Measurements from ENCODE around the gene TNS4. TPM values are rescaled to one million over a fixed set of nuclear protein-coding genes. Genes with fewer than 3 reads are reported as not detected.

Gene TNS4
- total and polyA plus RNA-seq, 8 donors = 0.16 to 0.24 TPM; not detected in 6

DNA sequence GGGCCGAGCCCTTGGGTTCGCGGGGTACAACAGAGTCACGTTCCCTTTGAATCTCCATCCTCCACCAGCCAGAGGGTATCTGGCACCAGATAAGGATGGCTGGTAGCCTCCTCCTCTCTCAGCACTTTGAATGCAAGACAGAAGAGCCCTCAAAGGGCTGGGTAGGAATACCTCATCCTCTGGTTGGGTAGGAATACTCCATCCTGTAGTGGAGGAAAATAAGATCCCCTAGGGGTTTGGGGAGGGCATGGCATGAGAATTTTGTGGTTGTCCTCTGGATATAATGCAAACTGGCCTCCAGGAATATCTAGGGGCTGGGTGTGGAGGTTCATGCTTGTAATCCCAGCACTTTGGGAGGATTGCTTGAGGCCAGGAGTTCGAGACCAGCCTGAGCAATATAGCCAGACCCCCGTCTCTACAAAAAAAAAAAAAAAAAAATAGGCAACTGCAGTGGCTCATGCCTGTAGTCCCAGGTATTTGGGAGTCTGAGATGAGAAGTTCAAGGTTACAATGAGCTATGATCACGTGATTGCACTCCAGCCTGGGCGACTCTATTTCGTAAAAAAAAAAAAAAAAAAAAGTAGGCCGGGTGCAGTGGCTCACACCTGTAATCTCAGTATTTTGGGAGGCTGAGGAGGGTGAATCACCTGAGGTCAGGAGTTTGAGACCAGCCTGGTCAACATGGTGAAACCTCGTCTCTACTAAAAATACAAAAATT, 55.5 kb downstream of the TNS4 start:
- H3K9me3 ChIP-seq = no peaks in the 10 kb centered on the region
- peak overlapping the region in 2 of 4 donors; percentile 14 to 52 for H3K4me3 ChIP-seq
- WGBS, 2 donors = 68 to 74% methylated on average over 11 of the region's 11 CpGs
- DNase-seq (no peak), ATAC-seq (no peak), FAIRE-seq (no peak)
- H3K27ac ChIP-seq = no peak overlapping the region
- TF ChIP-seq, protein P1, sequence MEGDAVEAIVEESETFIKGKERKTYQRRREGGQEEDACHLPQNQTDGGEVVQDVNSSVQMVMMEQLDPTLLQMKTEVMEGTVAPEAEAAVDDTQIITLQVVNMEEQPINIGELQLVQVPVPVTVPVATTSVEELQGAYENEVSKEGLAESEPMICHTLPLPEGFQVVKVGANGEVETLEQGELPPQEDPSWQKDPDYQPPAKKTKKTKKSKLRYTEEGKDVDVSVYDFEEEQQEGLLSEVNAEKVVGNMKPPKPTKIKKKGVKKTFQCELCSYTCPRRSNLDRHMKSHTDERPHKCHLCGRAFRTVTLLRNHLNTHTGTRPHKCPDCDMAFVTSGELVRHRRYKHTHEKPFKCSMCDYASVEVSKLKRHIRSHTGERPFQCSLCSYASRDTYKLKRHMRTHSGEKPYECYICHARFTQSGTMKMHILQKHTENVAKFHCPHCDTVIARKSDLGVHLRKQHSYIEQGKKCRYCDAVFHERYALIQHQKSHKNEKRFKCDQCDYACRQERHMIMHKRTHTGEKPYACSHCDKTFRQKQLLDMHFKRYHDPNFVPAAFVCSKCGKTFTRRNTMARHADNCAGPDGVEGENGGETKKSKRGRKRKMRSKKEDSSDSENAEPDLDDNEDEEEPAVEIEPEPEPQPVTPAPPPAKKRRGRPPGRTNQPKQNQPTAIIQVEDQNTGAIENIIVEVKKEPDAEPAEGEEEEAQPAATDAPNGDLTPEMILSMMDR (IDR thresholded peaks at IDR 0.05) = no peak
- H3K36me3 ChIP-seq = no peaks in the 10 kb centered on the region
- H3K27me3 ChIP-seq = no peaks in the 10 kb centered on the region
- peaks cover 11 to 26% (median 17%) of the 10 kb centered on the region in 3 donors for H3K4me1 ChIP-seq
- intact Hi-C loops (cut with DNase I) = no loop called here

DNA sequence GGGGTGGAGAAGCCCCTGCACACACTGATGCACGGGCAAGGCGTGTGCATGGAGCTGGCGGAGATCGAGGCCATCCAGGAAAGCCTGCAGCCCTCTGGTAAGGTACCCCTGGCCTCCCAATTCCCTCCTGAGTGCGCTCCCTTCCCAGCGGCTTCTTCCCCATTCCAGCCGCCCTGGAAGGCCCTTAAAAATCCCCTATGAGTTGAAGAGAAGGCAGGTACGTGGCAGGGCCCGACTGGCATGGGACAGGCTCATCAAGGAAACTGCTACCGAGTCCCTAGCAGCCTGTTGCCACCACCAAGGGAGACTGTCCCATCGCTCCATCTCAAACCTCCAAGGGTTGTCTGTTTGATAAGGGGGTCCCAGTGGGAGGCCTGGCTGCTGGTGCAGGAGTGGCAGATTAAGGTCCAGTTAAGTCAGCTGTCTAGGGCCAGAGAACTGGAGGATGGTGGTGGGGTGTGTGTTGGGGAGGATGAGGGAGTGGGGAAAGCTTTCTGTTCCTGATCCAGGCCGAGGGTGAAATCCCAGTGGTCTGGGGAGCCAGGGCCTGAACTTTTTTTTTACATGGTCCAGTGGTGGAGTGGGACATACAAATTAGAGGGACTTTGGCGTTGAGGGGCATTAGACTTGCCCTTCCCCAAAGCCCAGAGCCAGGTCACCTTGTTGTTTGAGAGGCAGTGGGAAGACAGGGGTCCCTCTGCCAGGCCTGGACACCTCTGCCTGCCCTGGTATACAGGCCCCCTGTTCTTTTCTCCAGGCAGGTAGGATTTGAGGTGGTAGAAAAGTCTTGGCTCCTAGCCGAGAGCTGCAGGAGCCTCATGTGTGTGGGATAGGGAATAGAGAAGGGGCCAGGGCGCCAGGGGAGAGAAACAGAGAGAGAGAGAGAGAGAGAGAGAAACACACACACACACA, 57.2 kb downstream of the TNS4 start:
- DNase-seq (no peak), ATAC-seq (no peak), FAIRE-seq (no peak)
- intact Hi-C loops (cut with DNase I) = loop anchor here in 2 of 3 donors (5.0 kb wide), 2 partner anchors 33 to 88 kb away; no protein-coding TSS in a partner anchor
- Histone ChIP-seq H3K4me1 (peaks cover 11 to 17% (median 14%) of the 10 kb centered on the region in 3 donors), H3K36me3 (no peaks in the 10 kb centered on the region), H3K9me3 (no peaks in the 10 kb centered on the region), H3K27ac (peak overlapping the region in 3 of 4 donors; percentile 17 to 44 (median 39)), H3K27me3 (no peaks in the 10 kb centered on the region), H3K4me3 (peak overlapping the region; percentile 8 to 52 (median 28))
- TF ChIP-seq, protein P1 (IDR thresholded peaks at IDR 0.05) = peak in 1 of 4 donors; percentile 8
- WGBS, 2 donors = 30 to 33% methylated on average over 15 of the region's 15 CpGs

DNA sequence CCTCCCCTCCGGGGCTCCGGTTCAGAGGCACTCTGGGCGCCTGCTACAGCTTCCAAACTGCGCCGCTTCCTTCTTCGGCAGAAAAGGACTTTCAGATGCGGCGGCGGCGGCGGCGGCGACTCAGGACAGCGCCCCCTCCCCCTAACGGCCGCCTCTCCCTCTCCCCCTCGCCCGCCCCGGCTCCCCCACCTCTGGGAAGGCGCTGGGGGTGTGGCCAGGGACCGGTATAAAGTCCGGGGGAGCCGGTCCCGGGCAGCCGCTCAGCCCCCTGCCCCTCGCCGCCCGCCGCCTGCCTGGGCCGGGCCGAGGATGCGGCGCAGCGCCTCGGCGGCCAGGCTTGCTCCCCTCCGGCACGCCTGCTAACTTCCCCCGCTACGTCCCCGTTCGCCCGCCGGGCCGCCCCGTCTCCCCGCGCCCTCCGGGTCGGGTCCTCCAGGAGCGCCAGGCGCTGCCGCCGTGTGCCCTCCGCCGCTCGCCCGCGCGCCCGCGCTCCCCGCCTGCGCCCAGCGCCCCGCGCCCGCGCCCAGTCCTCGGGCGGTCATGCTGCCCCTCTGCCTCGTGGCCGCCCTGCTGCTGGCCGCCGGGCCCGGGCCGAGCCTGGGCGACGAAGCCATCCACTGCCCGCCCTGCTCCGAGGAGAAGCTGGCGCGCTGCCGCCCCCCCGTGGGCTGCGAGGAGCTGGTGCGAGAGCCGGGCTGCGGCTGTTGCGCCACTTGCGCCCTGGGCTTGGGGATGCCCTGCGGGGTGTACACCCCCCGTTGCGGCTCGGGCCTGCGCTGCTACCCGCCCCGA, 58.0 kb downstream of the TNS4 start, which contains the start of gene IGFBP4:
Gene IGFBP4, plus strand, starts transcription at position 255 of the 792 bp plus-strand sequence. Its CDS starts 286 bp downstream, at position 541.
- intact Hi-C loops (cut with DNase I) = loop anchor here in 2 of 3 donors (5.0 kb wide), 2 partner anchors 34 to 89 kb away; no protein-coding TSS in a partner anchor
- DNase-seq (peak; percentile 59 to 91 (median 74)), FAIRE-seq (no peak), ATAC-seq (peak; percentile 49 to 79 (median 72))
- no peaks in the 10 kb centered on the region for H3K9me3 ChIP-seq
- 3% methylated on average over 66 to 98 of the region's 98 CpGs for WGBS, 2 donors
- H3K4me1 ChIP-seq = peaks cover 3 to 8% (median 5%) of the 10 kb centered on the region in 3 donors
- H3K27ac ChIP-seq = peak within 1 kb of the TSS in 3 of 4 donors; percentile 17 to 54 (median 44)
- H3K4me3 ChIP-seq = peak within 1 kb of the TSS; percentile 18 to 52 (median 28)
- no peaks in the 10 kb centered on the region for H3K27me3 ChIP-seq
- TF ChIP-seq, protein P1 (IDR thresholded peaks at IDR 0.05) = peak in 1 of 4 donors; percentile 19
- no peaks in the 10 kb centered on the region for H3K36me3 ChIP-seq

DNA sequence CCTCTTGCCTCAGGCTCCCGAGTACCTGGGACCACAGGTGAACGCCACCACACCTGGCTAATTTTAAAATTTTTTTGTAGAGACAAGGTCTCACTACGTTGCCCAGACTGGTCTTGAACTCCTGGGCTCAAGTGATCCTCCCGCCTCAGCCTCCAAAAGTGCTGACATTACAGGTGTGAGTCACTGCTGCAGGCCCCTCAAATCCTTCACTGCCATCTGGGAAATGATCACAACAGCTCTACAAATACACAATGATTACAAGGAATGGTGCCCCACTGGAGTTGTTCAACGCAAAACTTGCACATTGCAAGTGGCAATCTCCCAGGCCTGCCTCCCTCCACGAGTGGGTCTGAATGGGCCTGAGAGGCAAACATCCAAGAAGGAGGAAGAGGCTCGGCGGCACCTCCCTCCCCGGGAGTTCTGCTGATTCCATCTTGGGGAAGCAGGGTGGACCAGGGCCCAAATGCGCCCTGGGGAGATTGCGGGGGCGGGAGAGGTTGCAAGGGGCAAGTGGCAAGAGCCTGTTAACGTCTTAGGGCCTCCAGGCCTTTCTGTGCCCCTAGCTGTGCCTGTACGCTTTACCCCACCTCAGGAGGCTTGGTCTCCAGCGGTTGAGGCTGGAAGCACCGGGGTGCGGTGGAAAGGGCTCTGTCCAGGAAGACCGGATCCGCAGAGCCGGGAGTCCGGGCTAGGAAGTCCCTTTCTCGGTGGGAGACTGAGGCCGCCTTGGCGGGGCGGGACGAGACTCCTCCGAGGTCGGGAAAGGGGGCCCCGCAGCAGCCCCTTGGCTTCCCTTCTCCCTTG, 58.8 kb downstream of the TNS4 start:
- Histone ChIP-seq H3K4me3 (peak overlapping the region in 3 of 4 donors; percentile 21 to 52 (median 36)), H3K27me3 (no peaks in the 10 kb centered on the region), H3K4me1 (peaks cover 0 to 3% (median under 1%) of the 10 kb centered on the region in 3 donors), H3K9me3 (no peaks in the 10 kb centered on the region), H3K27ac (peak overlapping the region in 2 of 4 donors; percentile 30 to 54), H3K36me3 (no peaks in the 10 kb centered on the region)
- ATAC-seq (peak in 3 of 4 donors; percentile 9 to 11 (median 10)), DNase-seq (no peak), FAIRE-seq (no peak)
- intact Hi-C loops (cut with DNase I) = loop anchor here in 2 of 3 donors (5.0 kb wide), 2 partner anchors 35 to 90 kb away; no protein-coding TSS in a partner anchor
- TF ChIP-seq, protein P1 (IDR thresholded peaks at IDR 0.05) = no peak
- WGBS, 2 donors = 65 to 66% methylated on average over 26 to 29 of the region's 29 CpGs

Measured in pancreas (tissue), 10 donors.